ENCODE results near the gene PKLR.

DNA sequence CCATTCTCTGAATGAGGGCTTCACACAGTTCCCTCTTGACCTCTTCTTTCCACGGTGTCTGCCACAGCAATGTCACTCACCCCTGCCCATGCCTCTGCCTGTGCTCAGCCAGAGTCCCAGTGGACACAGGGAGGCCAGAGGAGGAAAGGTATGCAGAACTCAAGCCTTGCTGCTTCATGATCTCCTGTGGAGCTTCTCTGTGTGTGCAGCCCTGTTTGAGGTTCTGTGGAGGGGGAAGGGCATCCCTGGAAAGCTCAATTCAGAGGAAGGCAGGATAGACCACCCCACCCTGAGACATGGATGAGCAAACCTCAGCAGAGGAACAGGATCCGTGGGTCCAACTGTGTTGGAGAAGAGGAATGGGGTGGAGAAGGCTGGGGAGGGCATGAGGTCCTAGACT, 22.0 kb downstream of the PKLR start:
- TF ChIP-seq POLR2A (IDR thresholded peaks at IDR 0.05; ENCODE audit: low read depth, low read length) (no peak), MAZ (IDR thresholded peaks at IDR 0.05; ENCODE audit: borderline replicate concordance, low read depth, low read length) (no peak)
- TF ChIP-seq, protein P1, sequence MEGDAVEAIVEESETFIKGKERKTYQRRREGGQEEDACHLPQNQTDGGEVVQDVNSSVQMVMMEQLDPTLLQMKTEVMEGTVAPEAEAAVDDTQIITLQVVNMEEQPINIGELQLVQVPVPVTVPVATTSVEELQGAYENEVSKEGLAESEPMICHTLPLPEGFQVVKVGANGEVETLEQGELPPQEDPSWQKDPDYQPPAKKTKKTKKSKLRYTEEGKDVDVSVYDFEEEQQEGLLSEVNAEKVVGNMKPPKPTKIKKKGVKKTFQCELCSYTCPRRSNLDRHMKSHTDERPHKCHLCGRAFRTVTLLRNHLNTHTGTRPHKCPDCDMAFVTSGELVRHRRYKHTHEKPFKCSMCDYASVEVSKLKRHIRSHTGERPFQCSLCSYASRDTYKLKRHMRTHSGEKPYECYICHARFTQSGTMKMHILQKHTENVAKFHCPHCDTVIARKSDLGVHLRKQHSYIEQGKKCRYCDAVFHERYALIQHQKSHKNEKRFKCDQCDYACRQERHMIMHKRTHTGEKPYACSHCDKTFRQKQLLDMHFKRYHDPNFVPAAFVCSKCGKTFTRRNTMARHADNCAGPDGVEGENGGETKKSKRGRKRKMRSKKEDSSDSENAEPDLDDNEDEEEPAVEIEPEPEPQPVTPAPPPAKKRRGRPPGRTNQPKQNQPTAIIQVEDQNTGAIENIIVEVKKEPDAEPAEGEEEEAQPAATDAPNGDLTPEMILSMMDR (conservative IDR thresholded peaks at IDR 0.05; ENCODE audit: low read depth, low read length): no peak
